DMS114 treated with DMSO at 0.1 percent for 48 hours (cell line): ENCODE results near the gene DMBT1.

Experiments
- DNase-seq: peaks from one replicate; lab custom pipeline; 2025; ENCODE audit not compliant: unreplicated experiment; lab: John Stamatoyannopoulos, UW

DMBT1 gene

GRCh38 chr10:122560279-122560804, at the start of gene DMBT1:
TSS of gene DMBT1 (plus strand) at chr10:122560754. CDS start at chr10:122560771, 17 bp downstream.
- no peak for DNase-seq

- DNase-seq, result no peak
Measured at GRCh38 chr10:122513053-122513452, 47.5 kb upstream of the DMBT1 start.

- no peak for DNase-seq
Measured at GRCh38 chr10:122514045-122514840, 46.3 kb upstream of the DMBT1 start.

GRCh38 chr10:122515022-122515424, 45.5 kb upstream of the DMBT1 start:
- DNase-seq, result no peak

GRCh38 chr10:122515588-122516231, 44.8 kb upstream of the DMBT1 start:
- DNase-seq, result no peak

GRCh38 chr10:122516734-122517133, 43.8 kb upstream of the DMBT1 start:
- no peak for DNase-seq

GRCh38 chr10:122519144-122519543, 41.4 kb upstream of the DMBT1 start:
- DNase-seq, result no peak

GRCh38 chr10:122519873-122520272, 40.7 kb upstream of the DMBT1 start:
- no peak for DNase-seq

- DNase-seq, result no peak
Measured at GRCh38 chr10:122521011-122521410, 39.5 kb upstream of the DMBT1 start.

- DNase-seq, result no peak
Measured at GRCh38 chr10:122524811-122525210, 35.7 kb upstream of the DMBT1 start.

GRCh38 chr10:122525788-122526187, 34.8 kb upstream of the DMBT1 start:
- no peak for DNase-seq

- DNase-seq, result no peak
Measured at GRCh38 chr10:122526892-122527291, 33.7 kb upstream of the DMBT1 start.

- DNase-seq, result no peak
Measured at GRCh38 chr10:122530177-122530576, 30.4 kb upstream of the DMBT1 start.

- DNase-seq, result no peak
Measured at GRCh38 chr10:122531261-122531660, 29.3 kb upstream of the DMBT1 start.

- no peak for DNase-seq
Measured at GRCh38 chr10:122531939-122532338, 28.6 kb upstream of the DMBT1 start.

GRCh38 chr10:122532601-122533296, 27.8 kb upstream of the DMBT1 start:
- no peak for DNase-seq

GRCh38 chr10:122537545-122537944, 23.0 kb upstream of the DMBT1 start:
- DNase-seq, result no peak

- no peak for DNase-seq
Measured at GRCh38 chr10:122541541-122542002, 19.0 kb upstream of the DMBT1 start.

- no peak for DNase-seq
Measured at GRCh38 chr10:122543676-122544445, 16.7 kb upstream of the DMBT1 start.

- no peak for DNase-seq
Measured at GRCh38 chr10:122544493-122544892, 16.1 kb upstream of the DMBT1 start.

GRCh38 chr10:122546242-122546641, 14.3 kb upstream of the DMBT1 start:
- DNase-seq, result no peak
